ENCODE results near the gene ANKMY1. TPM values are rescaled to one million over a fixed set of nuclear protein-coding genes. Genes with fewer than 3 reads are reported as not detected.

The ANKMY1 gene
- total and polyA plus RNA-seq, 2 of the 13 experiments (the other 11 are each of a cell fraction or from before 2014, with no cell fraction given): 11.7 to 18.8 TPM

DNA sequence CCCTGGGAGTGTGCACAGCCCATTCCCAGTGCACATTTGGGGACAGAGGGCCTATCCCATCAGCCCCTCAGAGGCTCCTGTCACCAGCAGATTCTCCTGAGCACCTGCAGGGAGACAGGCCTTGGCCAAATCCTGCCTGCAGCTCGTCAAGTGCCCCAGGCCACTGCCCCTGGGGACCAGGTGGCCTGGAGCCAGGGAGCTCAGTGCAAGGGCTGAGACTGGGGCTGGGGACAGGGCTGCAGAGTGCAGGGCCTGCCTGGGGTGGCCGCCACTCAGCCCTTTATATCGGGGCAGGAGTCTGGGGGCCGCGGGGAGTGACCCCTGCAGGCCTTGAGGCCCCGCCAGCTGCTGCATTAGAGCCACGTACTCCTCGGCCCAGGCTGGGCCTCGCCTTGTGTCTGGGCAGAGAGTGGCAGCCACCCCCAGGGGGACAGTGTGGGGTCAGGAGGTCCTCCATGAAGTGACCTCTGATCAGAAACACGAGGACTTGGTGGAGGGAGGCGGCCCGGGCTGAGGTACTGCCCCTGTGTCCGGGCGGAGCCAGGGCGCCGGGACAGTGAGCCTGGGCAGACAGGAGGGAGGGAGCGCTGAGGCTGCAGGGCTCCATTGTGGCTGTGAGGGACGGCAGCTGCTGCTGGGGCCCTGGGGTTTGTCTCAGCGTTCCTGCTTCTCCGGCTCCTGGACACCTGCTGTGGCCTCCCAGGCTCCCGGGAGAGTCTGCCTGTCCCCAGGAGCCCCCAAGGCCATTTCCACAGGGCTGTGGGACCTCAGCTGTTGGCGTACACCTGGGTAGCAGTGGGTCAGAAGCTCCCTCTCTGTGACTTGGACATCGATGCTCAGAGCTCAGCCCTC is 98.2 kb downstream of the ANKMY1 start (continued):
- TF ChIP-seq NFKB2 (CRISPR knock-in tag; IDR thresholded peaks at IDR 0.05; ENCODE audit: borderline replicate concordance): peak; percentile 12; the same call in 1 of the 2 replicates
- TF ChIP-seq, protein P1, sequence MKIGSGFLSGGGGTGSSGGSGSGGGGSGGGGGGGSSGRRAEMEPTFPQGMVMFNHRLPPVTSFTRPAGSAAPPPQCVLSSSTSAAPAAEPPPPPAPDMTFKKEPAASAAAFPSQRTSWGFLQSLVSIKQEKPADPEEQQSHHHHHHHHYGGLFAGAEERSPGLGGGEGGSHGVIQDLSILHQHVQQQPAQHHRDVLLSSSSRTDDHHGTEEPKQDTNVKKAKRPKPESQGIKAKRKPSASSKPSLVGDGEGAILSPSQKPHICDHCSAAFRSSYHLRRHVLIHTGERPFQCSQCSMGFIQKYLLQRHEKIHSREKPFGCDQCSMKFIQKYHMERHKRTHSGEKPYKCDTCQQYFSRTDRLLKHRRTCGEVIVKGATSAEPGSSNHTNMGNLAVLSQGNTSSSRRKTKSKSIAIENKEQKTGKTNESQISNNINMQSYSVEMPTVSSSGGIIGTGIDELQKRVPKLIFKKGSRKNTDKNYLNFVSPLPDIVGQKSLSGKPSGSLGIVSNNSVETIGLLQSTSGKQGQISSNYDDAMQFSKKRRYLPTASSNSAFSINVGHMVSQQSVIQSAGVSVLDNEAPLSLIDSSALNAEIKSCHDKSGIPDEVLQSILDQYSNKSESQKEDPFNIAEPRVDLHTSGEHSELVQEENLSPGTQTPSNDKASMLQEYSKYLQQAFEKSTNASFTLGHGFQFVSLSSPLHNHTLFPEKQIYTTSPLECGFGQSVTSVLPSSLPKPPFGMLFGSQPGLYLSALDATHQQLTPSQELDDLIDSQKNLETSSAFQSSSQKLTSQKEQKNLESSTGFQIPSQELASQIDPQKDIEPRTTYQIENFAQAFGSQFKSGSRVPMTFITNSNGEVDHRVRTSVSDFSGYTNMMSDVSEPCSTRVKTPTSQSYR (CRISPR knock-in tag; IDR thresholded peaks at IDR 0.05; ENCODE audit: borderline replicate concordance): no peak
- TF ChIP-seq, protein P2, sequence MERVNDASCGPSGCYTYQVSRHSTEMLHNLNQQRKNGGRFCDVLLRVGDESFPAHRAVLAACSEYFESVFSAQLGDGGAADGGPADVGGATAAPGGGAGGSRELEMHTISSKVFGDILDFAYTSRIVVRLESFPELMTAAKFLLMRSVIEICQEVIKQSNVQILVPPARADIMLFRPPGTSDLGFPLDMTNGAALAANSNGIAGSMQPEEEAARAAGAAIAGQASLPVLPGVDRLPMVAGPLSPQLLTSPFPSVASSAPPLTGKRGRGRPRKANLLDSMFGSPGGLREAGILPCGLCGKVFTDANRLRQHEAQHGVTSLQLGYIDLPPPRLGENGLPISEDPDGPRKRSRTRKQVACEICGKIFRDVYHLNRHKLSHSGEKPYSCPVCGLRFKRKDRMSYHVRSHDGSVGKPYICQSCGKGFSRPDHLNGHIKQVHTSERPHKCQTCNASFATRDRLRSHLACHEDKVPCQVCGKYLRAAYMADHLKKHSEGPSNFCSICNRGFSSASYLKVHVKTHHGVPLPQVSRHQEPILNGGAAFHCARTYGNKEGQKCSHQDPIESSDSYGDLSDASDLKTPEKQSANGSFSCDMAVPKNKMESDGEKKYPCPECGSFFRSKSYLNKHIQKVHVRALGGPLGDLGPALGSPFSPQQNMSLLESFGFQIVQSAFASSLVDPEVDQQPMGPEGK (CRISPR knock-in tag; IDR thresholded peaks at IDR 0.05): peak; percentile 67
- TF ChIP-seq XRCC5 (optimal IDR thresholded peaks at IDR 0.05; ENCODE audit: low read length): peak; percentile 36
- peak; percentile 37; the same call in 1 of the 2 replicates for TF ChIP-seq ZFY (CRISPR knock-in tag; IDR thresholded peaks at IDR 0.05)
- TF ChIP-seq SOX6 (IDR thresholded peaks at IDR 0.05): no peak
- 0 out of 2 replicates have a peak, but pooled peaks have one; percentile 14 for TF ChIP-seq SOX6 (CRISPR knock-in tag; IDR thresholded peaks at IDR 0.05)
- TF ChIP-seq HNF4A (CRISPR knock-in tag; IDR thresholded peaks at IDR 0.05): peak; percentile 54
- TF ChIP-seq ZNF768 (CRISPR knock-in tag; IDR thresholded peaks at IDR 0.05): 0 out of 2 replicates have a peak, but pooled peaks have one; percentile 19
- TF ChIP-seq NR2F6 (IDR thresholded peaks at IDR 0.05): peak; percentile 46; the same call in 1 of the 2 replicates
- peak; percentile 62; the same call in 1 of the 2 replicates for TF ChIP-seq NR2F6 (CRISPR knock-in tag; IDR thresholded peaks at IDR 0.05)
- 0 out of 2 replicates have a peak, but pooled peaks have one; percentile 29 for TF ChIP-seq BORCS8-MEF2B (CRISPR knock-in tag; IDR thresholded peaks at IDR 0.05)
- TF ChIP-seq, protein P3, sequence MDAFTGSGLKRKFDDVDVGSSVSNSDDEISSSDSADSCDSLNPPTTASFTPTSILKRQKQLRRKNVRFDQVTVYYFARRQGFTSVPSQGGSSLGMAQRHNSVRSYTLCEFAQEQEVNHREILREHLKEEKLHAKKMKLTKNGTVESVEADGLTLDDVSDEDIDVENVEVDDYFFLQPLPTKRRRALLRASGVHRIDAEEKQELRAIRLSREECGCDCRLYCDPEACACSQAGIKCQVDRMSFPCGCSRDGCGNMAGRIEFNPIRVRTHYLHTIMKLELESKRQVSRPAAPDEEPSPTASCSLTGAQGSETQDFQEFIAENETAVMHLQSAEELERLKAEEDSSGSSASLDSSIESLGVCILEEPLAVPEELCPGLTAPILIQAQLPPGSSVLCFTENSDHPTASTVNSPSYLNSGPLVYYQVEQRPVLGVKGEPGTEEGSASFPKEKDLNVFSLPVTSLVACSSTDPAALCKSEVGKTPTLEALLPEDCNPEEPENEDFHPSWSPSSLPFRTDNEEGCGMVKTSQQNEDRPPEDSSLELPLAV (CRISPR knock-in tag; conservative IDR thresholded peaks at IDR 0.05; ENCODE audit: low read depth): no peak
- no peak for TF ChIP-seq ZBTB21 (CRISPR knock-in tag; IDR thresholded peaks at IDR 0.05)
- TF ChIP-seq, protein P4, sequence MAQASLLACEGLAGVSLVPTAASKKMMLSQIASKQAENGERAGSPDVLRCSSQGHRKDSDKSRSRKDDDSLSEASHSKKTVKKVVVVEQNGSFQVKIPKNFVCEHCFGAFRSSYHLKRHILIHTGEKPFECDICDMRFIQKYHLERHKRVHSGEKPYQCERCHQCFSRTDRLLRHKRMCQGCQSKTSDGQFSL (CRISPR knock-in tag; IDR thresholded peaks at IDR 0.05): no peak
- peak; percentile 14; the same call in 1 of the 2 replicates for TF ChIP-seq HDAC2 (CRISPR knock-in tag; IDR thresholded peaks at IDR 0.05)
- TF ChIP-seq TBP (CRISPR knock-in tag; IDR thresholded peaks at IDR 0.05): no peak
- TF ChIP-seq, protein P5, sequence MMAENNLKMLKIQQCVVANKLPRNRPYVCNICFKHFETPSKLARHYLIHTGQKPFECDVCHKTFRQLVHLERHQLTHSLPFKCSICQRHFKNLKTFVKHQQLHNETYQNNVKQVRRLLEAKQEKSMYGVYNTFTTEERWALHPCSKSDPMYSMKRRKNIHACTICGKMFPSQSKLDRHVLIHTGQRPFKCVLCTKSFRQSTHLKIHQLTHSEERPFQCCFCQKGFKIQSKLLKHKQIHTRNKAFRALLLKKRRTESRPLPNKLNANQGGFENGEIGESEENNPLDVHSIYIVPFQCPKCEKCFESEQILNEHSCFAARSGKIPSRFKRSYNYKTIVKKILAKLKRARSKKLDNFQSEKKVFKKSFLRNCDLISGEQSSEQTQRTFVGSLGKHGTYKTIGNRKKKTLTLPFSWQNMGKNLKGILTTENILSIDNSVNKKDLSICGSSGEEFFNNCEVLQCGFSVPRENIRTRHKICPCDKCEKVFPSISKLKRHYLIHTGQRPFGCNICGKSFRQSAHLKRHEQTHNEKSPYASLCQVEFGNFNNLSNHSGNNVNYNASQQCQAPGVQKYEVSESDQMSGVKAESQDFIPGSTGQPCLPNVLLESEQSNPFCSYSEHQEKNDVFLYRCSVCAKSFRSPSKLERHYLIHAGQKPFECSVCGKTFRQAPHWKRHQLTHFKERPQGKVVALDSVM (CRISPR knock-in tag; IDR thresholded peaks at IDR 0.05): no peak
- TF ChIP-seq, protein P6, sequence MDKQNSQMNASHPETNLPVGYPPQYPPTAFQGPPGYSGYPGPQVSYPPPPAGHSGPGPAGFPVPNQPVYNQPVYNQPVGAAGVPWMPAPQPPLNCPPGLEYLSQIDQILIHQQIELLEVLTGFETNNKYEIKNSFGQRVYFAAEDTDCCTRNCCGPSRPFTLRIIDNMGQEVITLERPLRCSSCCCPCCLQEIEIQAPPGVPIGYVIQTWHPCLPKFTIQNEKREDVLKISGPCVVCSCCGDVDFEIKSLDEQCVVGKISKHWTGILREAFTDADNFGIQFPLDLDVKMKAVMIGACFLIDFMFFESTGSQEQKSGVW (CRISPR knock-in tag; IDR thresholded peaks at IDR 0.05; ENCODE audit: borderline replicate concordance): no peak
- TF ChIP-seq GATAD1 (CRISPR knock-in tag; IDR thresholded peaks at IDR 0.05): no peak
- no peak for TF ChIP-seq ZNF7 (CRISPR knock-in tag; IDR thresholded peaks at IDR 0.05)

Measured in HepG2 (cell line).